Stimulated activated CD8-positive, alpha-beta memory T cell treated with anti-CD3 and anti-CD28 coated beads, Interleukin-15, amount 100 ng/mL, for 48 hours (primary cell): ENCODE data around the gene ATP2B2.

ENCODE experiments used
- DNase-seq, 2 donors: peaks; one replicate each; pipeline ENCODE4 v3.0.0-alpha.2; 2020; ENCODE audit warnings: low read depth in 2 of 2

ATP2B2 gene

GRCh38 chr3:10469441-10470119 lies 35.8 kb downstream of the ATP2B2 start:
- DNase-seq = no peak

GRCh38 chr3:10468613-10469354 lies 36.6 kb downstream of the ATP2B2 start:
- DNase-seq = no peak

GRCh38 chr3:10467904-10468612 lies 37.3 kb downstream of the ATP2B2 start:
- no peak for DNase-seq

GRCh38 chr3:10467204-10467603 lies 38.2 kb downstream of the ATP2B2 start:
- DNase-seq = no peak

GRCh38 chr3:10466186-10466585 lies 39.2 kb downstream of the ATP2B2 start:
- DNase-seq = no peak

- no peak for DNase-seq
Observed at GRCh38 chr3:10465161-10465560, 40.2 kb downstream of the ATP2B2 start.

- no peak for DNase-seq
Observed at GRCh38 chr3:10463533-10464434, 41.6 kb downstream of the ATP2B2 start.

- DNase-seq = no peak
Observed at GRCh38 chr3:10462641-10463532, 42.5 kb downstream of the ATP2B2 start.

- no peak for DNase-seq
Observed at GRCh38 chr3:10460951-10461545, 44.3 kb downstream of the ATP2B2 start.

GRCh38 chr3:10459954-10460754 lies 45.2 kb downstream of the ATP2B2 start:
- peak; percentile 19 to 45 for DNase-seq

GRCh38 chr3:10457560-10457959 lies 47.8 kb downstream of the ATP2B2 start:
- no peak for DNase-seq

GRCh38 chr3:10456981-10457380 lies 48.4 kb downstream of the ATP2B2 start:
- DNase-seq = no peak

- no peak for DNase-seq
Observed at GRCh38 chr3:10455545-10455914, 49.9 kb downstream of the ATP2B2 start.

- DNase-seq = no peak
Observed at GRCh38 chr3:10454907-10455544, 50.4 kb downstream of the ATP2B2 start.

GRCh38 chr3:10453431-10454163 lies 51.8 kb downstream of the ATP2B2 start:
- DNase-seq = no peak

GRCh38 chr3:10450494-10451440 lies 54.6 kb downstream of the ATP2B2 start:
- DNase-seq = no peak

GRCh38 chr3:10449436-10449835 lies 56.0 kb downstream of the ATP2B2 start:
- no peak for DNase-seq
